ENCODE results near the gene WDR87. TPM values are rescaled to one million over a fixed set of nuclear protein-coding genes. Genes with fewer than 3 reads are reported as not detected.

Gene WDR87
- total and polyA plus RNA-seq, 2 donors from 2014 or later = not detected

GRCh38 chr19:37946132-37946531 is 39.7 kb upstream of the WDR87 start:
- Histone ChIP-seq H3K27me3 (ENCODE audit: control insufficient read depth, insufficient read depth, low read length) (no peaks in the 10 kb centered on the region), H3K27ac (ENCODE audit: low read depth in 2 of 2, low read length in 2 of 2) (no peak overlapping the region), H3K36me3 (ENCODE audit: control insufficient read depth in 2 of 3, insufficient read depth in 3 of 3, low read length in 3 of 3) (no peaks in the 10 kb centered on the region), H3K9ac (ENCODE audit: low read length in 3 of 3) (no peak overlapping the region), H3K4me1 (ENCODE audit: control insufficient read depth in 2 of 3, insufficient read depth in 2 of 3, low read depth in 1 of 3, low read length in 3 of 3) (peaks cover 0 to 4% (median 2%) of the 10 kb centered on the region in 3 donors), H3K9me3 (ENCODE audit: control insufficient read depth in 2 of 3, insufficient read depth in 1 of 3, low read length in 3 of 3) (no peaks in the 10 kb centered on the region), H3K4me3 (ENCODE audit: low read length in 3 of 3) (no peak overlapping the region)
- DNase-seq (no peak), FAIRE-seq (no peak)
- no peak for TF ChIP-seq CTCF (IDR thresholded peaks at IDR 0.05; ENCODE audit: borderline replicate concordance, extremely low read depth, insufficient read depth)
- intact Hi-C loops (cut with DNase I) = no loop called here

GRCh38 chr19:37943480-37943879 is 37.1 kb upstream of the WDR87 start:
- TF ChIP-seq CTCF (IDR thresholded peaks at IDR 0.05; ENCODE audit: borderline replicate concordance, extremely low read depth, insufficient read depth) = no peak
- Histone ChIP-seq H3K9me3 (ENCODE audit: control insufficient read depth in 2 of 3, insufficient read depth in 1 of 3, low read length in 3 of 3) (no peaks in the 10 kb centered on the region), H3K27me3 (ENCODE audit: control insufficient read depth, insufficient read depth, low read length) (no peaks in the 10 kb centered on the region), H3K36me3 (ENCODE audit: control insufficient read depth in 2 of 3, insufficient read depth in 3 of 3, low read length in 3 of 3) (no peaks in the 10 kb centered on the region), H3K4me3 (ENCODE audit: low read length in 3 of 3) (no peak overlapping the region), H3K4me1 (ENCODE audit: control insufficient read depth in 2 of 3, insufficient read depth in 2 of 3, low read depth in 1 of 3, low read length in 3 of 3) (peaks cover 0 to 6% (median 2%) of the 10 kb centered on the region in 3 donors), H3K27ac (ENCODE audit: low read depth in 2 of 2, low read length in 2 of 2) (no peak overlapping the region), H3K9ac (ENCODE audit: low read length in 3 of 3) (no peak overlapping the region)
- DNase-seq (no peak), FAIRE-seq (no peak)
- intact Hi-C loops (cut with DNase I) = no loop called here

GRCh38 chr19:37942516-37942902 is 36.1 kb upstream of the WDR87 start:
- H3K27ac ChIP-seq (ENCODE audit: low read depth in 2 of 2, low read length in 2 of 2) = no peak overlapping the region
- FAIRE-seq = no peak
- no peak for TF ChIP-seq CTCF (IDR thresholded peaks at IDR 0.05; ENCODE audit: borderline replicate concordance, extremely low read depth, insufficient read depth)
- peak in 1 of 5 donors; percentile 33 for DNase-seq
- intact Hi-C loops (cut with DNase I) = no loop called here
- H3K27me3 ChIP-seq (ENCODE audit: control insufficient read depth, insufficient read depth, low read length) = no peaks in the 10 kb centered on the region
- peaks cover 0 to 6% (median 2%) of the 10 kb centered on the region in 3 donors for H3K4me1 ChIP-seq (ENCODE audit: control insufficient read depth in 2 of 3, insufficient read depth in 2 of 3, low read depth in 1 of 3, low read length in 3 of 3)
- H3K36me3 ChIP-seq (ENCODE audit: control insufficient read depth in 2 of 3, insufficient read depth in 3 of 3, low read length in 3 of 3) = no peaks in the 10 kb centered on the region
- no peak overlapping the region for H3K4me3 ChIP-seq (ENCODE audit: low read length in 3 of 3)
- H3K9ac ChIP-seq (ENCODE audit: low read length in 3 of 3) = no peak overlapping the region
- no peaks in the 10 kb centered on the region for H3K9me3 ChIP-seq (ENCODE audit: control insufficient read depth in 2 of 3, insufficient read depth in 1 of 3, low read length in 3 of 3)

Measured in kidney (tissue), 14 donors.